Osteoblast (primary cell): ENCODE measurements around the gene ADCY1. TPM values are rescaled to one million over a fixed set of nuclear protein-coding genes. Genes with fewer than 3 reads are reported as not detected.

Source experiments
- DNase-seq: peaks from one replicate; pipeline ENCODE4 v3.0.0; 2011; ENCODE audit warnings: low spot score, mixed read lengths; ENCODE audit not compliant: insufficient read length; ENCODE audit errors: missing footprints
- H2AFZ ChIP-seq: 2 replicates; pipeline ENCODE4 v1.6.0; 2011; ENCODE audit warnings: mild to moderate bottlenecking, low read length
- H3K27ac ChIP-seq: 2 replicates; pipeline ENCODE4 v1.5.1; 2011; ENCODE audit warnings: mild to moderate bottlenecking, low read depth, low read length, moderate library complexity
- H3K27me3 ChIP-seq: 2 replicates; pipeline ENCODE4 v1.6.0; 2012; ENCODE audit warnings: mild to moderate bottlenecking, control low read depth, inconsistent platforms, low read length, moderate library complexity; ENCODE audit not compliant: insufficient read depth
- H3K36me3 ChIP-seq: 2 replicates; pipeline ENCODE4 v1.5.1; 2011; ENCODE audit warnings: mild to moderate bottlenecking, low read length, control low read depth, moderate library complexity; ENCODE audit not compliant: insufficient read depth
- H3K4me1 ChIP-seq: 2 replicates; pipeline ENCODE4 v1.5.1; 2011; ENCODE audit warnings: mild to moderate bottlenecking, low read length, control low read depth, moderate library complexity; ENCODE audit not compliant: insufficient read depth
- H3K4me2 ChIP-seq: 2 replicates; pipeline ENCODE4 v1.6.0; 2011; ENCODE audit warnings: mild to moderate bottlenecking, low read length; ENCODE audit not compliant: insufficient read depth
- H3K4me3 ChIP-seq: fragments of 200-600 bp; sonication (generic); 3 replicates; pipeline ENCODE4 v1.5.1; 2012; ENCODE audit warnings: mild to moderate bottlenecking, low read length, inconsistent platforms; ENCODE audit not compliant: insufficient read depth
- H3K79me2 ChIP-seq: 2 replicates; pipeline ENCODE4 v1.6.0; 2012; ENCODE audit warnings: mild to moderate bottlenecking, low read length, control low read depth, inconsistent platforms; ENCODE audit not compliant: insufficient read depth
- H3K9me3 ChIP-seq: 2 replicates; pipeline ENCODE4 v1.5.1; 2011; ENCODE audit warnings: low read depth, low read length, control low read depth
- H4K20me1 ChIP-seq: 2 replicates; pipeline ENCODE4 v1.6.0; 2012; ENCODE audit warnings: mild to moderate bottlenecking, low read length, control low read depth; ENCODE audit not compliant: insufficient read depth
- CTCF ChIP-seq: IDR thresholded peaks from 2 replicates; pipeline ENCODE4 v1.5.1; 2011; ENCODE audit warnings: mild to moderate bottlenecking, low read depth, low read length, moderate library complexity; ENCODE audit errors: extremely low read depth
- total RNA-seq: library from RNA; depleted of rRNA; stranded (reverse); fragments of >200 nt; gene quantifications from 2 replicates; pipeline ENCODE4 v1.2.3, GENCODE V29; 2012

The ADCY1 gene
- total RNA-seq, 1 donor: 1.1 TPM

GRCh38 chr7:45712057-45712689, 138.0 kb downstream of the ADCY1 start:
- Histone ChIP-seq H4K20me1 (no peaks in the 10 kb centered on the region), H3K4me2 (no peak overlapping the region), H2AFZ (no peak overlapping the region), H3K27ac (no peak overlapping the region), H3K9me3 (no peaks in the 10 kb centered on the region), H3K4me1 (no peaks in the 10 kb centered on the region), H3K79me2 (no peaks in the 10 kb centered on the region), H3K27me3 (peaks cover 14% of the 10 kb centered on the region), H3K36me3 (no peaks in the 10 kb centered on the region), H3K4me3 (no peak overlapping the region)
- no peak for TF ChIP-seq CTCF
- DNase-seq: no peak

DNA sequence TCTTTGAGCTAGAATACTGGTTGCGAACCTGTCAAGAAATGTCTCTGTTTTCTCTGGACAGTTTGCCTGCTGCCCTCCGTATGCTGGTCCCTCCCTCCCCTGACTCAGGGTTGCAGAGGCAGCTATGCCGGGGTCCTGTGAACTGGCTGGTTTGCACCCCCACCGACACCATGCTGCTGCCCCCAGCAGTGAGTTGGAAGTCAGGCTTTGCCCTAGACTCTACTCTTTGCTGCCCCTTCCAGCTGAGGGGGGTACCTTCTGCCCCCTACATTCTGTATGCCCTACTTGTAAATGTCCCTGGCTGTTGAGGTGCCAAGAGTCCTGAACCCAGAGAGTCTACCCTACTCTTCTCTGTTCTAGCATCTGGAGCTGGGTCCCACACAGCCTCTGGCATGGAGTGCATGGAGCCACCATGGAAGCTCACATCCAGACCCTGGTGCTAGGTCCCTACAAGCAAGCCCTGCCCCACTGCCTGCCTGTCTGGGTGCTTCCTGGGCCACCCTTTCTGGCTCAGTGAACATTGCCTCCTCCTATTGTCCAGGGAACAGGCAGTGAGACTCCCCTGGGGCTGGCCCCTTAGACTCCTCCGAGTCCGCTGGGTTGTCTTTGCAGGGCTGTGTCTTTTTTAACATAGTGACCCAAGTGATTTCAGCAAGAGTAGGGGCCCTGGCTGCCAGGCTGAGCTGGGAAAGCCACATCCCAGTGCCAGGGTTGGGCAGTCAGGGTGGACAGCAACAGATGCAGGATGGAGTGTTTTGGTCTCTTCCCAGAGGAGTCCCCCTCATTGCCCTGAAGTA, 138.9 kb downstream of the ADCY1 start:
- no peak overlapping the region for H2AFZ ChIP-seq
- no peaks in the 10 kb centered on the region for H3K9me3 ChIP-seq
- H4K20me1 ChIP-seq: no peaks in the 10 kb centered on the region
- peaks cover 9% of the 10 kb centered on the region for H3K27me3 ChIP-seq
- H3K27ac ChIP-seq: no peak overlapping the region
- no peaks in the 10 kb centered on the region for H3K36me3 ChIP-seq
- no peak for TF ChIP-seq CTCF
- DNase-seq: no peak
- no peaks in the 10 kb centered on the region for H3K4me1 ChIP-seq
- no peak overlapping the region for H3K4me3 ChIP-seq
- no peak overlapping the region for H3K4me2 ChIP-seq
- H3K79me2 ChIP-seq: no peaks in the 10 kb centered on the region

- TF ChIP-seq CTCF: no peak
- no peak for DNase-seq
- Histone ChIP-seq H3K4me1 (no peaks in the 10 kb centered on the region), H4K20me1 (no peaks in the 10 kb centered on the region), H3K4me2 (no peak overlapping the region), H3K27me3 (peaks cover 4% of the 10 kb centered on the region), H3K4me3 (no peak overlapping the region), H2AFZ (no peak overlapping the region), H3K36me3 (no peaks in the 10 kb centered on the region), H3K27ac (no peak overlapping the region), H3K9me3 (no peaks in the 10 kb centered on the region), H3K79me2 (no peaks in the 10 kb centered on the region)
Measured at GRCh38 chr7:45713669-45714520, 139.7 kb downstream of the ADCY1 start.

DNA sequence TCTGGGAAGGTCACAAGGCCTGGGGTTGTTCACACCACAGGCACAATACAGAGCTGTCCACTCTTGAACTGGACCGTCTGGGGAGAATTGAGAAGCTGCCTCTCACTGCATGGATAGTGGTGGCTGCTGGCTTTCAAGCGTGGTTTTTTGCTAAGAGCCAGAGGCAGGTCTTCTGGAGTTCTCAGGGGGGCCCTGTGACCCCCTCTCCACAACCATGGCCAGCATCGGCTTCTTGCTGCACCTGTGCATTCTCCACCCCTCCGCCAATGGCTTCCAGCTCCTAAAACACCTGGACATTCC, 140.3 kb downstream of the ADCY1 start:
- H3K9me3 ChIP-seq: no peaks in the 10 kb centered on the region
- no peaks in the 10 kb centered on the region for H3K79me2 ChIP-seq
- no peak for DNase-seq
- no peaks in the 10 kb centered on the region for H3K36me3 ChIP-seq
- no peak overlapping the region for H3K27ac ChIP-seq
- no peak overlapping the region for H3K4me3 ChIP-seq
- H3K4me1 ChIP-seq: no peaks in the 10 kb centered on the region
- no peak for TF ChIP-seq CTCF
- no peak overlapping the region for H3K4me2 ChIP-seq
- H3K27me3 ChIP-seq: peaks cover 4% of the 10 kb centered on the region
- no peak overlapping the region for H2AFZ ChIP-seq
- no peaks in the 10 kb centered on the region for H4K20me1 ChIP-seq
